Keratinocyte (primary cell): ENCODE data around the gene AXIN2.

Experiments
- CTCF ChIP-seq, 3 experiments: IDR thresholded peaks in 1 of 3; conservative IDR thresholded peaks in 1 of 3; optimal IDR thresholded peaks in 1 of 3; 2 replicates in 2 of 3; 3 replicates in 1 of 3; pipeline versions ENCODE3 to v1.5.1; 2011; ENCODE audit warnings: low read length in 3 of 3, mild to moderate bottlenecking in 3 of 3, moderate library complexity in 2 of 3, control low read depth in 1 of 3, inconsistent platforms in 1 of 3; ENCODE audit not compliant: insufficient read depth in 2 of 3; ENCODE audit errors: extremely low read depth in 1 of 3
- EZH2 ChIP-seq: IDR thresholded peaks from one replicate; pipeline ENCODE4 v1.6.1; 2012; ENCODE audit warnings: inconsistent platforms, mild to moderate bottlenecking, low read length, moderate library complexity

GRCh38 chr17:65609286-65609685, 47.8 kb upstream of the AXIN2 start:
- TF ChIP-seq CTCF (optimal IDR thresholded peaks at IDR 0.05 in 1 of 3, IDR thresholded peaks at IDR 0.05 in 1 of 3, conservative IDR thresholded peaks at IDR 0.05 in 1 of 3; ENCODE audit: extremely low read depth in 1 of 3, insufficient read depth in 2 of 3, low read length in 3 of 3): no peak
- no peak for TF ChIP-seq EZH2
